ENCODE data around the gene CMKLR1.

The CMKLR1 gene

GRCh38 chr12:108333898-108334699 lies 5.0 kb downstream of the CMKLR1 start:
- DNase-seq: peak; percentile 61

- peak; percentile 77 for DNase-seq
Observed at GRCh38 chr12:108332791-108333382, 6.2 kb downstream of the CMKLR1 start.

- no peak for DNase-seq
Observed at GRCh38 chr12:108328420-108328819, 10.7 kb downstream of the CMKLR1 start.

- DNase-seq: no peak
Observed at GRCh38 chr12:108327621-108328344, 11.3 kb downstream of the CMKLR1 start.

- no peak for DNase-seq
Observed at GRCh38 chr12:108326254-108326750, 12.8 kb downstream of the CMKLR1 start.

GRCh38 chr12:108325549-108325948 lies 13.6 kb downstream of the CMKLR1 start:
- no peak for DNase-seq

GRCh38 chr12:108325018-108325358 lies 14.1 kb downstream of the CMKLR1 start:
- DNase-seq: no peak

- no peak for DNase-seq
Observed at GRCh38 chr12:108324351-108325017, 14.6 kb downstream of the CMKLR1 start.

GRCh38 chr12:108323581-108323980 lies 15.5 kb downstream of the CMKLR1 start:
- no peak for DNase-seq

GRCh38 chr12:108322998-108323397 lies 16.1 kb downstream of the CMKLR1 start:
- no peak for DNase-seq

- no peak for DNase-seq
Observed at GRCh38 chr12:108321688-108322087, 17.4 kb downstream of the CMKLR1 start.

GRCh38 chr12:108320507-108321293 lies 18.4 kb downstream of the CMKLR1 start:
- DNase-seq: no peak

- DNase-seq: no peak
Observed at GRCh38 chr12:108319277-108320234, 19.6 kb downstream of the CMKLR1 start.

GRCh38 chr12:108318472-108319275 lies 20.4 kb downstream of the CMKLR1 start:
- DNase-seq: no peak

- no peak for DNase-seq
Observed at GRCh38 chr12:108317308-108318234, 21.5 kb downstream of the CMKLR1 start.

- no peak for DNase-seq
Observed at GRCh38 chr12:108316176-108317086, 22.7 kb downstream of the CMKLR1 start.

- DNase-seq: no peak
Observed at GRCh38 chr12:108315486-108316105, 23.5 kb downstream of the CMKLR1 start.

Data from CD4-positive, alpha-beta T cell treated with Interleukin-15 for 1 hour (primary cell).